D721Med (cell line): Measurements from ENCODE around the gene TAL1.

Experiments used
- DNase-seq: peaks from one replicate; pipeline ENCODE4 v3.0.0; 2011; ENCODE audit warnings: low spot score; ENCODE audit not compliant: insufficient read length
- FAIRE-seq: peaks from 2 replicates; lab custom pipeline; 2011; peaks lifted over from hg19 to GRCh38; lab: Jason Lieb, UNC
- TF ChIP-seq, protein P1 (sequence below): IDR thresholded peaks from 2 replicates; pipeline ENCODE4 v1.5.1; 2012; ENCODE audit warnings: mild to moderate bottlenecking, control low read depth; ENCODE audit not compliant: insufficient read depth; ENCODE audit errors: missing control alignments

Gene TAL1

DNA sequence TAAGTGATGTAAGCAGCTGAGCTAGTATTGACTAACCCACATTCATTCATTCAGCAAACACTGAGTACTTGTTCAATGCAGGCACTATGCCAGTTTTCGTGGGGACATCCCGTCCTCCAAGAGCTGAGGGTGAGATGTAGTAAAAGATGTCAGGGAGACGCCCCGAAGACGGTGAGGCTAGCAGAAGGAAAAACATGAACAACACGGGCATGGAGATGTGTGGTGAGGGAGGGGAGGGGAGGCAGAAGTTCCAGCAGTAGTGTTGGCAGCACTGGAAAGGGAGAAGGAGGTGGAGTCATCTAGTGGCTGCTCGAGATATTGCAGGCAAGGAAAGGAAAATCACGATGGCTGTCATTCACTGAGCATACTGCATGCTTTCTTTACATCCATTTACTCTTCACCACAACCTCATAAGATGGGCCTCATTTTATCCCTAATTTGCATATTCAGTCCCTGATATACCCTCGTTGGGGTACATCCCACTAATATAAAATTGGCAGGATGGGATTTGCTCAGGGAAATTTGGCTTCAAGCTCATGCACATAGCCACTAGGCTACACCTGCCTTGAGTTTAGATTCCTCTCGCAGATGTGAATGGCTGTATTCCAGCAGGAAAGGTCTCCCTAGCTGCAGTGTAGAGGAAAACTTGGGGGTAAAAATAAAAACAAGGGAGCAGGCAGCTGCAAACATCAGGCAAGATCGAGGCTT, 56.6 kb downstream of the TAL1 start:
- TF ChIP-seq, protein P1, sequence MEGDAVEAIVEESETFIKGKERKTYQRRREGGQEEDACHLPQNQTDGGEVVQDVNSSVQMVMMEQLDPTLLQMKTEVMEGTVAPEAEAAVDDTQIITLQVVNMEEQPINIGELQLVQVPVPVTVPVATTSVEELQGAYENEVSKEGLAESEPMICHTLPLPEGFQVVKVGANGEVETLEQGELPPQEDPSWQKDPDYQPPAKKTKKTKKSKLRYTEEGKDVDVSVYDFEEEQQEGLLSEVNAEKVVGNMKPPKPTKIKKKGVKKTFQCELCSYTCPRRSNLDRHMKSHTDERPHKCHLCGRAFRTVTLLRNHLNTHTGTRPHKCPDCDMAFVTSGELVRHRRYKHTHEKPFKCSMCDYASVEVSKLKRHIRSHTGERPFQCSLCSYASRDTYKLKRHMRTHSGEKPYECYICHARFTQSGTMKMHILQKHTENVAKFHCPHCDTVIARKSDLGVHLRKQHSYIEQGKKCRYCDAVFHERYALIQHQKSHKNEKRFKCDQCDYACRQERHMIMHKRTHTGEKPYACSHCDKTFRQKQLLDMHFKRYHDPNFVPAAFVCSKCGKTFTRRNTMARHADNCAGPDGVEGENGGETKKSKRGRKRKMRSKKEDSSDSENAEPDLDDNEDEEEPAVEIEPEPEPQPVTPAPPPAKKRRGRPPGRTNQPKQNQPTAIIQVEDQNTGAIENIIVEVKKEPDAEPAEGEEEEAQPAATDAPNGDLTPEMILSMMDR: peak; percentile 86
- no peak for DNase-seq
- FAIRE-seq: no peak

GRCh38 chr1:47174656-47175020, 57.4 kb downstream of the TAL1 start:
- no peak for DNase-seq
- TF ChIP-seq, protein P1: no peak
- no peak for FAIRE-seq

DNA sequence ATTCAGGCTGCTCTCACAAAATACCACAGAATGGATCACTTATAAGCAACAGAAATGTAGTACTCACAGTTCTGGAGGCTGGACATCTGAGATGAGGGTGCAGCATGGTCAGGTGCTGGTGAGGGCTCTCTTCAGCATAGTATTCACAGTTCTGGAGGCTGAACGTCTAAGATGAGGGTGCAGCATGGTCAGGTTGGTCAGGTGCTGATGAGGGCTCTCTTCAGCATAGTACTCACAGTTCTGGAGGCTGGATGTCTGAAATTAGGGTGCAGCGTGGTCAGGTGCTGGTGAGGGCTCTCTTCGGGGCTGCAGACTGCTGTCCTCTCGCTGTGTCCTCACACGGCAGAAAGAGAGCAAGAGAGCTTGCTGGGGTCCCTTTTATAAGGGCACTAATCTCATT, 59.2 kb downstream of the TAL1 start:
- no peak for FAIRE-seq
- TF ChIP-seq, protein P1: no peak
- no peak for DNase-seq
